ENCODE measurements around the gene ADD3. TPM values are rescaled to one million over a fixed set of nuclear protein-coding genes. Genes with fewer than 3 reads are reported as not detected.

ADD3 gene
- total RNA-seq, 1 experiment from 2014 or later, result 59.9 TPM

DNA sequence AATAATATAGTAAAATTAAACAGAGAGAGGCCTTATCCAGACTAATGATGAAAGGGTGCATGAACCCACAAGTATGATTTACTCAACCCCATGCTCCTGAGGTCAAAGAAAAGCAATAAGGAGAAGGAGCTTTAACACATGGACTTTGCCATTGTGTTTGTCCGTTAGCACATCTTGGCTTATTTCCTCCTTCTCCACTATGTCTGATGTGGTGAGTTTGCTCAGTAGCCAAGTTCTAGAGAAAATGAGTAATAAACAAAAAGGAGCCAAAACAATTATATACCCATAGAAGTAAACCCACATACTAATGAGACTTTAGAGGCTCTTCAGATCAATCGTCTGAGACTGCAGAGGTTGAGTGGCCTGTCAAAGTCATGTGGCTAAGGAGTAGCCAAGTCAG is 26.1 kb upstream of the ADD3 start:
- H3K23ac ChIP-seq (ENCODE audit: insufficient read length, low read depth, low read length), result no peak overlapping the region
- H3K18ac ChIP-seq (ENCODE audit: insufficient read length, low read depth, low read length), result no peak overlapping the region
- no peak overlapping the region for H2BK12ac ChIP-seq (ENCODE audit: insufficient read length, low read depth, low read length)
- no peak overlapping the region for H4K5ac ChIP-seq (ENCODE audit: insufficient read length, low read depth, low read length)
- H3K4ac ChIP-seq (ENCODE audit: low read depth, low read length), result no peak overlapping the region
- no peak overlapping the region; the same call in 1 of the 2 replicates for H2BK15ac ChIP-seq (ENCODE audit: low read depth, low read length)
- no peak for DNase-seq
- no peak overlapping the region for H2BK20ac ChIP-seq (ENCODE audit: low read depth, low read length, poor library complexity, severe bottlenecking)
- TF ChIP-seq, protein P1, sequence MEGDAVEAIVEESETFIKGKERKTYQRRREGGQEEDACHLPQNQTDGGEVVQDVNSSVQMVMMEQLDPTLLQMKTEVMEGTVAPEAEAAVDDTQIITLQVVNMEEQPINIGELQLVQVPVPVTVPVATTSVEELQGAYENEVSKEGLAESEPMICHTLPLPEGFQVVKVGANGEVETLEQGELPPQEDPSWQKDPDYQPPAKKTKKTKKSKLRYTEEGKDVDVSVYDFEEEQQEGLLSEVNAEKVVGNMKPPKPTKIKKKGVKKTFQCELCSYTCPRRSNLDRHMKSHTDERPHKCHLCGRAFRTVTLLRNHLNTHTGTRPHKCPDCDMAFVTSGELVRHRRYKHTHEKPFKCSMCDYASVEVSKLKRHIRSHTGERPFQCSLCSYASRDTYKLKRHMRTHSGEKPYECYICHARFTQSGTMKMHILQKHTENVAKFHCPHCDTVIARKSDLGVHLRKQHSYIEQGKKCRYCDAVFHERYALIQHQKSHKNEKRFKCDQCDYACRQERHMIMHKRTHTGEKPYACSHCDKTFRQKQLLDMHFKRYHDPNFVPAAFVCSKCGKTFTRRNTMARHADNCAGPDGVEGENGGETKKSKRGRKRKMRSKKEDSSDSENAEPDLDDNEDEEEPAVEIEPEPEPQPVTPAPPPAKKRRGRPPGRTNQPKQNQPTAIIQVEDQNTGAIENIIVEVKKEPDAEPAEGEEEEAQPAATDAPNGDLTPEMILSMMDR (conservative IDR thresholded peaks at IDR 0.05), result no peak
- no peak overlapping the region for H3K27ac ChIP-seq (ENCODE audit: insufficient read length, low read depth, low read length)
- no peaks in the 10 kb centered on the region for H3K27me3 ChIP-seq (ENCODE audit: insufficient read depth, low read length)
- H3K4me3 Mint-ChIP-seq, result no peak overlapping the region
- H3T11ph ChIP-seq (ENCODE audit: low read length), result no peak overlapping the region
- H2BK5ac ChIP-seq (ENCODE audit: insufficient read length, low read length), result no peak overlapping the region
- H3K56ac ChIP-seq (ENCODE audit: insufficient read length, low read depth, low read length), result no peak overlapping the region
- H3K9me3 Mint-ChIP-seq, result peaks cover 6 to 9% of the 10 kb centered on the region in 2 experiments; a peak in 2 of 5 replicates
- H3K79me1 ChIP-seq (ENCODE audit: insufficient read depth, low read depth, low read length, poor library complexity, severe bottlenecking), result no peaks in the 10 kb centered on the region
- H4K8ac ChIP-seq (replicated peaks; ENCODE audit: insufficient read length, low read depth, low read length), result no peak overlapping the region
- no CpG with 5 or more reads among the region's 2 CpGs for WGBS (ENCODE audit: extremely low coverage, insufficient read length, low lambda C conversion rate)
- H3K9me3 ChIP-seq (ENCODE audit: control insufficient read depth, low read depth, low read length), result no peaks in the 10 kb centered on the region
- no peak overlapping the region for H3K9ac ChIP-seq (ENCODE audit: extremely low read depth, insufficient read length, low read length)
- H2AFZ ChIP-seq (ENCODE audit: low read length), result no peak overlapping the region
- peaks cover 3% of the 10 kb centered on the region; the same call in 1 of the 2 replicates for H3K4me1 ChIP-seq (ENCODE audit: insufficient read depth, low read length)
- no peak overlapping the region for H4K91ac ChIP-seq (ENCODE audit: insufficient read length, low read depth, low read length)
- H3K27me3 Mint-ChIP-seq (ENCODE audit: low read depth), result no peaks in the 10 kb centered on the region
- no peak overlapping the region for H2AK5ac ChIP-seq (ENCODE audit: insufficient read length, low read length)
- H3K14ac ChIP-seq (ENCODE audit: insufficient read depth, low read length), result no peak overlapping the region
- no peaks in the 10 kb centered on the region; the same call in 1 of the 2 replicates for H3K79me2 ChIP-seq (ENCODE audit: insufficient read depth, low read length)
- no peak overlapping the region for H3K27ac Mint-ChIP-seq
- H2BK120ac ChIP-seq (ENCODE audit: low read depth, low read length, poor library complexity, severe bottlenecking), result no peak overlapping the region
- no peaks in the 10 kb centered on the region for H4K20me1 ChIP-seq (ENCODE audit: control insufficient read depth, insufficient read depth, insufficient read length)
- peaks cover 12 to 26% of the 10 kb centered on the region in 2 experiments for H3K4me1 Mint-ChIP-seq
- H3K23me2 ChIP-seq (ENCODE audit: insufficient read length, low read depth, low read length, poor library complexity, severe bottlenecking), result no peaks in the 10 kb centered on the region
- H3K4me2 ChIP-seq (ENCODE audit: insufficient read depth, insufficient read length, low read length), result no peak overlapping the region
- peaks cover 4 to 8% (median 5%) of the 10 kb centered on the region in 3 experiments; a peak in 5 of 7 replicates for H3K36me3 Mint-ChIP-seq (ENCODE audit: insufficient read depth in 1 of 3, low read depth in 3 of 3)

All from H9 (cell line).